WTC11 (cell line): ENCODE measurements around the gene TTC39C. TPM values are rescaled to one million over a fixed set of nuclear protein-coding genes. Genes with fewer than 3 reads are reported as not detected.

ENCODE experiments used
- ATAC-seq: fragments of 200-7000 bp; cut with Tn5 transposase; 2 replicates; pipeline ENCODE4 v1.10.0; 2021; ENCODE audit warnings: mild to moderate bottlenecking, moderate library complexity
- Bru-seq: library from RNA; stranded (reverse); fragments of 400-500 nt; gene quantifications from one replicate; lab custom pipeline; 2021; lab: Mats Ljungman, UMichigan
- CTCF ChIA-PET: fragments of 300-600 bp; sonication (Branson Sonifier 250); formaldehyde crosslinking; loops from one replicate; lab custom pipeline; 2021; ENCODE audit warnings: antibody characterized with exemption; lab: Charles Lee
- POLR2A ChIA-PET: fragments of 350-600 bp; sonication (Branson Sonifier 250); formaldehyde crosslinking; loops from one replicate; lab custom pipeline; 2021; ENCODE audit warnings: antibody characterized with exemption; lab: Charles Lee
- DNase-seq: peaks from one replicate; pipeline ENCODE4 v3.0.0; 2021; ENCODE audit warnings: low spot score
- H3K27ac Mint-ChIP-seq: 2 replicates; pipeline ENCODE4 v1.8.0; 2021; ENCODE audit warnings: mixed read lengths
- H3K27me3 Mint-ChIP-seq: 2 replicates; pipeline ENCODE4 v1.8.0; 2021; ENCODE audit warnings: low read depth, mild to moderate bottlenecking, moderate library complexity, mixed read lengths
- H3K36me3 Mint-ChIP-seq: 2 replicates; pipeline ENCODE4 v1.8.0; 2021; ENCODE audit warnings: mixed read lengths
- H3K4me1 Mint-ChIP-seq: 2 replicates; pipeline ENCODE4 v1.8.0; 2022; ENCODE audit warnings: mixed read lengths
- H3K4me3 Mint-ChIP-seq: 2 replicates; pipeline ENCODE4 v1.8.0; 2021; ENCODE audit warnings: mild to moderate bottlenecking, moderate library complexity, mixed read lengths
- H3K9me3 Mint-ChIP-seq: 2 replicates; pipeline ENCODE4 v1.8.0; 2021; ENCODE audit warnings: mixed read lengths
- AFF4 ChIP-seq: sonication (generic); formaldehyde crosslinking; IDR thresholded peaks from 2 replicates; pipeline ENCODE4 v1.8.1; 2023; ENCODE audit warnings: mild to moderate bottlenecking, missing genetic modification reagents, borderline replicate concordance
- ATF3 ChIP-seq: sonication (generic); formaldehyde crosslinking; conservative IDR thresholded peaks from 2 replicates; pipeline ENCODE4 v1.8.1; 2022; ENCODE audit warnings: mild to moderate bottlenecking, missing genetic modification reagents
- CDX4 ChIP-seq: fragments of 250-450 bp; sonication (Bioruptor Pico); IDR thresholded peaks from 2 replicates; pipeline ENCODE4 v1.9.0; 2021; ENCODE audit warnings: moderate library complexity, mild to moderate bottlenecking, inconsistent platforms, borderline replicate concordance
- E2F1 ChIP-seq: sonication (generic); formaldehyde crosslinking; IDR thresholded peaks from 2 replicates; pipeline ENCODE4 v1.8.0; 2022; ENCODE audit warnings: mild to moderate bottlenecking, missing genetic modification reagents
- ELF4 ChIP-seq: sonication (generic); formaldehyde crosslinking; IDR thresholded peaks from 2 replicates; pipeline ENCODE4 v1.8.1; 2022; ENCODE audit warnings: low read depth, mild to moderate bottlenecking, moderate library complexity, missing genetic modification reagents
- ERG ChIP-seq: fragments of 250-450 bp; sonication (Bioruptor Pico); IDR thresholded peaks from 2 replicates; pipeline ENCODE4 v1.8.0; 2021; ENCODE audit warnings: mild to moderate bottlenecking
- ESRRA ChIP-seq: sonication (generic); formaldehyde crosslinking; IDR thresholded peaks from 2 replicates; pipeline ENCODE4 v1.8.1; 2022; ENCODE audit warnings: mild to moderate bottlenecking, missing genetic modification reagents, borderline replicate concordance
- GABPB1 ChIP-seq: sonication (generic); formaldehyde crosslinking; IDR thresholded peaks from 2 replicates; pipeline ENCODE4 v1.8.1; 2023; ENCODE audit warnings: mild to moderate bottlenecking, missing genetic modification reagents
- HMGA2 ChIP-seq: fragments of 250-450 bp; sonication (Bioruptor Pico); IDR thresholded peaks from 2 replicates; pipeline ENCODE4 v1.4.0; 2021; ENCODE audit warnings: mild to moderate bottlenecking, moderate library complexity
- JAZF1 ChIP-seq: fragments of 250-450 bp; sonication (Bioruptor Pico); IDR thresholded peaks from 2 replicates; pipeline ENCODE4 v1.9.0; 2021; ENCODE audit warnings: moderate library complexity, mild to moderate bottlenecking, inconsistent platforms
- MYBL2 ChIP-seq: sonication (generic); formaldehyde crosslinking; IDR thresholded peaks from 2 replicates; pipeline ENCODE4 v1.8.1; 2023; ENCODE audit warnings: mild to moderate bottlenecking, moderate library complexity, missing genetic modification reagents
- NFE2L1 ChIP-seq: sonication (generic); formaldehyde crosslinking; IDR thresholded peaks from 2 replicates; pipeline ENCODE4 v1.8.1; 2023; ENCODE audit warnings: missing genetic modification reagents
- PRDM15 ChIP-seq: sonication (generic); formaldehyde crosslinking; IDR thresholded peaks from 2 replicates; pipeline ENCODE4 v1.8.0; 2022; ENCODE audit warnings: missing genetic modification reagents
- PREB ChIP-seq: sonication (generic); formaldehyde crosslinking; IDR thresholded peaks from 2 replicates; pipeline ENCODE4 v1.8.1; 2022; ENCODE audit warnings: mild to moderate bottlenecking, missing genetic modification reagents, moderate library complexity, borderline replicate concordance
- ZBTB43 ChIP-seq: sonication (generic); formaldehyde crosslinking; IDR thresholded peaks from 2 replicates; pipeline ENCODE4 v1.8.1; 2023; ENCODE audit warnings: mild to moderate bottlenecking, missing genetic modification reagents
- ZNF281 ChIP-seq: sonication (generic); formaldehyde crosslinking; IDR thresholded peaks from 2 replicates; pipeline ENCODE4 v1.8.0; 2023; ENCODE audit warnings: mild to moderate bottlenecking, missing genetic modification reagents
- long read RNA-seq, 3 experiments: library from RNA in 1 of 3; library from capped mRNA in 1 of 3; library from polyadenylated mRNA in 1 of 3; unstranded in 2 of 3; stranded (forward) in 1 of 3; transcript quantifications; one replicate each; pipeline ENCODE4 v2.0.0, GENCODE V29; 2021
- total RNA-seq: library from RNA; stranded (reverse); gene quantifications from 3 replicates; pipeline ENCODE4 v1.2.3, GENCODE V29; 2021

Gene TTC39C
- total RNA-seq: 28.8 to 57.3 TPM (median 31.4 TPM) in 3 replicates
- Bru-seq, nascent RNA: percentile 73 among the genes with signal in this experiment
- long read RNA-seq, experiment 1, transcript TTC39C-202 (14 exons, 2,442 nt): major isoform, 31 of 83 reads
- long read RNA-seq, experiment 1, transcript TTC39C-209 (2 exons, 1,048 nt): minor isoform, 26 of 83 reads
- long read RNA-seq, experiment 1, partial matches to known transcripts: 5 of 83 reads
- long read RNA-seq, experiment 1, other reads (novel, unspliced or antisense): 19 of 83 reads
- long read RNA-seq, experiment 2, transcript TTC39C-209 (2 exons, 1,048 nt): major isoform, 8 of 27 reads
- long read RNA-seq, experiment 2, partial matches to known transcripts: 3 of 27 reads
- long read RNA-seq, experiment 2, other reads (novel, unspliced or antisense): 12 of 27 reads
- long read RNA-seq, experiment 3: 0 reads

- peak; percentile 61 for ATAC-seq
- CTCF ChIA-PET: interaction anchor here (0.8 to 1.1 kb wide), 3 partner anchors 9 to 162 kb away, joined by 3 to 4 read pairs (median 3); no protein-coding TSS in a partner anchor
- no peaks in the 10 kb centered on the region for H3K9me3 Mint-ChIP-seq
- H3K4me3 Mint-ChIP-seq: peak within 1 kb of the TSS; percentile 86
- POLR2A ChIA-PET: interaction anchor here (0.7 to 1.2 kb wide), 2 partner anchors 89 to 125 kb away, joined by 3 to 6 read pairs; partner anchors contain the start of gene CABYR
- no peaks in the 10 kb centered on the region for H3K36me3 Mint-ChIP-seq
- peak; percentile 55 for DNase-seq
- H3K27ac Mint-ChIP-seq: peak within 1 kb of the TSS; percentile 44; the same call in 1 of the 2 replicates
- peaks cover 47% of the 10 kb centered on the region for H3K4me1 Mint-ChIP-seq
- peaks cover 11% of the 10 kb centered on the region for H3K27me3 Mint-ChIP-seq
- TF ChIP-seq GABPB1: no peak
- TF ChIP-seq HMGA2 (CRISPR knock-in tag): no peak
- no peak for TF ChIP-seq AFF4 (CRISPR knock-in tag)
- no peak for TF ChIP-seq CDX4 (CRISPR knock-in tag)
- TF ChIP-seq ELF4 (CRISPR knock-in tag): no peak
- peak; percentile 69; the same call in 1 of the 2 replicates for TF ChIP-seq MYBL2 (CRISPR knock-in tag)
- no peak for TF ChIP-seq ESRRA (CRISPR knock-in tag)
- TF ChIP-seq ATF3 (CRISPR knock-in tag): no peak
- no peak for TF ChIP-seq ERG
- TF ChIP-seq ZNF281 (CRISPR knock-in tag): no peak
- no peak for TF ChIP-seq ZBTB43 (CRISPR knock-in tag)
- TF ChIP-seq PREB: no peak
- no peak for TF ChIP-seq NFE2L1
- no peak for TF ChIP-seq JAZF1 (CRISPR knock-in tag)
- no peak; the same call in 1 of the 2 replicates for TF ChIP-seq E2F1 (CRISPR knock-in tag)
- TF ChIP-seq PRDM15 (CRISPR knock-in tag): no peak
Observed at GRCh38 chr18:24014062-24014985, at the start of gene TTC39C. TSS of gene TTC39C (plus strand) at chr18:24014754. CDS start at chr18:24014872, 118 bp downstream.
